CD14-positive monocyte (primary cell): ENCODE data around the gene B4GALNT4. TPM values are rescaled to one million over a fixed set of nuclear protein-coding genes. Genes with fewer than 3 reads are reported as not detected.

Source experiments
- DNase-seq, 3 donors: peaks; one replicate each; pipeline ENCODE4 v3.0.0-alpha.2; 2011 to 2022
- H2AFZ ChIP-seq: 2 replicates; pipeline ENCODE4 v1.6.0; 2012; ENCODE audit warnings: mild to moderate bottlenecking, low read depth, low read length, inconsistent platforms; ENCODE audit not compliant: insufficient read depth, poor library complexity, severe bottlenecking
- H3K27ac ChIP-seq, 2 donors: 1 replicate in 1 of 2; 2 replicates in 1 of 2; pipeline ENCODE4 v1.5.1; 2012 to 2013; ENCODE audit warnings: low read length in 2 of 2, control low read depth in 1 of 2, inconsistent platforms in 1 of 2, low read depth in 1 of 2, mild to moderate bottlenecking in 1 of 2
- H3K27me3 ChIP-seq, 2 donors: one replicate each; pipeline versions ENCODE4 v1.6.0 to v1.6.1; 2011 to 2013; ENCODE audit warnings: low read length in 2 of 2; ENCODE audit not compliant: control insufficient read depth in 2 of 2, insufficient read depth in 2 of 2
- H3K36me3 ChIP-seq, 2 donors: replicated peaks in 1 of 2; 1 replicate in 1 of 2; 2 replicates in 1 of 2; pipeline versions ENCODE4 v1.5.1 to v1.6.1; 2012 to 2013; ENCODE audit warnings: low read length in 2 of 2, control low read depth in 1 of 2, inconsistent platforms in 1 of 2, mild to moderate bottlenecking in 1 of 2; ENCODE audit not compliant: insufficient read depth in 2 of 2, control insufficient read depth in 1 of 2
- H3K4me1 ChIP-seq, 2 donors: 1 replicate in 1 of 2; 2 replicates in 1 of 2; pipeline versions ENCODE4 v1.5.1 to v1.6.1; 2012 to 2013; ENCODE audit warnings: low read length in 2 of 2, control low read depth in 1 of 2, inconsistent platforms in 1 of 2, mild to moderate bottlenecking in 1 of 2, moderate library complexity in 1 of 2; ENCODE audit not compliant: insufficient read depth in 2 of 2, control insufficient read depth in 1 of 2
- H3K4me2 ChIP-seq: replicated peaks from 2 replicates; pipeline ENCODE3; 2012; ENCODE audit warnings: low read length, moderate library complexity, mild to moderate bottlenecking; ENCODE audit not compliant: poor library complexity, severe bottlenecking; ENCODE audit errors: extremely low read depth
- H3K4me3 ChIP-seq, 3 experiments: fragments of 200-600 bp in 1 of 3; sonication (generic) in 1 of 3; replicated peaks in 1 of 3; 1 replicate in 2 of 3; 2 replicates in 1 of 3; pipeline ENCODE4 v1.5.1; 2011 to 2013; ENCODE audit warnings: low read length in 3 of 3, mild to moderate bottlenecking in 3 of 3, control low read depth in 2 of 3, low read depth in 2 of 3, inconsistent platforms in 1 of 3, moderate library complexity in 1 of 3
- H3K79me2 ChIP-seq: 2 replicates; pipeline ENCODE4 v1.6.0; 2012; ENCODE audit warnings: mild to moderate bottlenecking, control low read depth, inconsistent platforms, low read length, moderate library complexity; ENCODE audit not compliant: insufficient read depth
- H3K9ac ChIP-seq: 2 replicates; pipeline ENCODE4 v1.6.0; 2017; ENCODE audit warnings: low read length, mild to moderate bottlenecking; ENCODE audit not compliant: insufficient read depth, poor library complexity, severe bottlenecking
- H3K9me3 ChIP-seq, 2 donors: replicated peaks in 1 of 2; 1 replicate in 1 of 2; 2 replicates in 1 of 2; pipeline versions ENCODE4 v1.5.1 to v1.6.1; 2012 to 2013; ENCODE audit warnings: low read length in 2 of 2, control low read depth in 1 of 2; ENCODE audit not compliant: control insufficient read depth in 1 of 2, insufficient read depth in 1 of 2
- H4K20me1 ChIP-seq: 2 replicates; pipeline ENCODE4 v1.6.0; 2012; ENCODE audit warnings: mild to moderate bottlenecking, low read length, control low read depth, moderate library complexity; ENCODE audit not compliant: insufficient read depth
- H3K27ac Mint-ChIP-seq, 7 donors: one replicate each; pipeline ENCODE4 v1.8.0; 2020; ENCODE audit warnings: mild to moderate bottlenecking in 7 of 7, mixed read lengths in 7 of 7, moderate library complexity in 6 of 7, inconsistent platforms in 2 of 7
- H3K27me3 Mint-ChIP-seq, 3 donors: one replicate each; pipeline ENCODE4 v1.8.0; 2021 to 2022; ENCODE audit warnings: low read depth in 3 of 3, mild to moderate bottlenecking in 3 of 3, mixed read lengths in 3 of 3, moderate library complexity in 3 of 3, inconsistent platforms in 1 of 3
- H3K36me3 Mint-ChIP-seq, 2 donors: one replicate each; pipeline ENCODE4 v1.8.0; 2020; ENCODE audit warnings: mixed read lengths in 2 of 2, inconsistent platforms in 1 of 2, mild to moderate bottlenecking in 1 of 2
- H3K4me1 Mint-ChIP-seq: one replicate; pipeline ENCODE4 v1.8.0; 2020; ENCODE audit warnings: mild to moderate bottlenecking, mixed read lengths
- H3K4me3 Mint-ChIP-seq, 2 donors: one replicate each; pipeline ENCODE4 v1.8.0; 2020; ENCODE audit warnings: mild to moderate bottlenecking in 2 of 2, mixed read lengths in 2 of 2, moderate library complexity in 1 of 2
- H3K9me3 Mint-ChIP-seq, 7 donors: one replicate each; pipeline ENCODE4 v1.8.0; 2020 to 2022; ENCODE audit warnings: mixed read lengths in 7 of 7, mild to moderate bottlenecking in 6 of 7, moderate library complexity in 6 of 7, inconsistent platforms in 2 of 7
- WGBS: methylation state at CpG from one replicate; pipeline ENCODE4 v1.1.5; 2013; ENCODE audit warnings: missing lambda C conversion rate; ENCODE audit not compliant: insufficient coverage; 5-methylcytosine and 5-hydroxymethylcytosine counted together
- intact Hi-C, 2 donors: fragments of 100-400 bp; cut with micrococcal nuclease; formaldehyde crosslinking; loops; one replicate each; pipeline versions ENCODE4 v1.15.0 to v1.15.1; 2023
- polyA plus RNA-seq, 3 donors: library from polyadenylated mRNA; depleted of rRNA in 1 of 3; unstranded in 2 of 3; stranded (reverse) in 1 of 3; fragments of 300-500 nt in 2 of 3; fragments of >200 nt in 1 of 3; fragmentation: Illumina TruSeq in 2 of 3; gene quantifications; 1 replicate in 2 of 3; 2 replicates in 1 of 3; pipeline ENCODE4 v1.2.3, GENCODE V29; 2012 to 2021
- TF ChIP-seq, protein P1 (sequence below): fragments of 200-600 bp; IDR thresholded peaks from one replicate; pipeline ENCODE4 v1.8.0; 2022; ENCODE audit warnings: antibody characterized with exemption, mild to moderate bottlenecking

The B4GALNT4 gene
- polyA plus RNA-seq, 3 donors: not detected

DNA sequence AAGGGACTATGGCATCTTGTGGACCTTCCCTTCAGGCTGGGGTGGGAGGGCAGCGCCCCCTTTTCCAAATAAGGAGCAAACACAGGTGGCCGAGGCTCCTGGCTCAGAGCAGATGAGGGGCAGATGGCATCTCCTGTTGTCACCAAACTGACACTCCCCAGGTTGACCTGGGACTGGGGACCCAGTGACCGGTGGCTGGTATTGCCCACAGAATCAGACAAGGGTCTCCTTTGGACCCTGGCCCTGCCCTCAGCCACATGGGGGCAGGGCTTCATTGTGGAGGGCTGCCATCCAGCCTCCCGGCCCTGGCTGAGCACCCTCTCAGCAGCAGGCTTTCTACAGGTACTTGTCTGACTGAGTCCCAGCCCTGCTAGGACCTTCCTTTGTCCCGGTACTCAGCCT is 46.3 kb downstream of the B4GALNT4 start:
- H3K27ac ChIP-seq: peak overlapping the region; percentile 53 to 90
- Mint-ChIP-seq H3K27me3 (peaks cover under 1 to 19% (median 11%) of the 10 kb centered on the region in 3 donors), H3K4me1 (peaks cover 45% of the 10 kb centered on the region), H3K4me3 (peak overlapping the region; percentile 89 to 97), H3K9me3 (no peaks in the 10 kb centered on the region), H3K27ac (peak overlapping the region; percentile 86 to 93 (median 90)), H3K36me3 (no peaks in the 10 kb centered on the region)
- H3K4me2 ChIP-seq: peak overlapping the region; percentile 96
- peaks cover 11% of the 10 kb centered on the region for H4K20me1 ChIP-seq
- H3K4me3 ChIP-seq: peak overlapping the region; percentile 41 to 96 (median 79)
- intact Hi-C loops: loop anchor here in 1 of 2 donors (2.0 kb wide), 1 partner anchor 35 kb away; the partner anchor contains the start of gene PTDSS2
- WGBS: 36% methylated on average over 3 of the region's 5 CpGs
- H3K4me1 ChIP-seq: peaks cover 41 to 54% of the 10 kb centered on the region in 2 donors
- H3K79me2 ChIP-seq: peaks cover 38% of the 10 kb centered on the region
- peak overlapping the region; percentile 77 for H3K9ac ChIP-seq
- peak overlapping the region; percentile 83 for H2AFZ ChIP-seq
- TF ChIP-seq, protein P1, sequence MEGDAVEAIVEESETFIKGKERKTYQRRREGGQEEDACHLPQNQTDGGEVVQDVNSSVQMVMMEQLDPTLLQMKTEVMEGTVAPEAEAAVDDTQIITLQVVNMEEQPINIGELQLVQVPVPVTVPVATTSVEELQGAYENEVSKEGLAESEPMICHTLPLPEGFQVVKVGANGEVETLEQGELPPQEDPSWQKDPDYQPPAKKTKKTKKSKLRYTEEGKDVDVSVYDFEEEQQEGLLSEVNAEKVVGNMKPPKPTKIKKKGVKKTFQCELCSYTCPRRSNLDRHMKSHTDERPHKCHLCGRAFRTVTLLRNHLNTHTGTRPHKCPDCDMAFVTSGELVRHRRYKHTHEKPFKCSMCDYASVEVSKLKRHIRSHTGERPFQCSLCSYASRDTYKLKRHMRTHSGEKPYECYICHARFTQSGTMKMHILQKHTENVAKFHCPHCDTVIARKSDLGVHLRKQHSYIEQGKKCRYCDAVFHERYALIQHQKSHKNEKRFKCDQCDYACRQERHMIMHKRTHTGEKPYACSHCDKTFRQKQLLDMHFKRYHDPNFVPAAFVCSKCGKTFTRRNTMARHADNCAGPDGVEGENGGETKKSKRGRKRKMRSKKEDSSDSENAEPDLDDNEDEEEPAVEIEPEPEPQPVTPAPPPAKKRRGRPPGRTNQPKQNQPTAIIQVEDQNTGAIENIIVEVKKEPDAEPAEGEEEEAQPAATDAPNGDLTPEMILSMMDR: no peak
- H3K36me3 ChIP-seq: no peaks in the 10 kb centered on the region
- H3K9me3 ChIP-seq: no peaks in the 10 kb centered on the region
- H3K27me3 ChIP-seq: no peaks in the 10 kb centered on the region
- DNase-seq: no peak

DNA sequence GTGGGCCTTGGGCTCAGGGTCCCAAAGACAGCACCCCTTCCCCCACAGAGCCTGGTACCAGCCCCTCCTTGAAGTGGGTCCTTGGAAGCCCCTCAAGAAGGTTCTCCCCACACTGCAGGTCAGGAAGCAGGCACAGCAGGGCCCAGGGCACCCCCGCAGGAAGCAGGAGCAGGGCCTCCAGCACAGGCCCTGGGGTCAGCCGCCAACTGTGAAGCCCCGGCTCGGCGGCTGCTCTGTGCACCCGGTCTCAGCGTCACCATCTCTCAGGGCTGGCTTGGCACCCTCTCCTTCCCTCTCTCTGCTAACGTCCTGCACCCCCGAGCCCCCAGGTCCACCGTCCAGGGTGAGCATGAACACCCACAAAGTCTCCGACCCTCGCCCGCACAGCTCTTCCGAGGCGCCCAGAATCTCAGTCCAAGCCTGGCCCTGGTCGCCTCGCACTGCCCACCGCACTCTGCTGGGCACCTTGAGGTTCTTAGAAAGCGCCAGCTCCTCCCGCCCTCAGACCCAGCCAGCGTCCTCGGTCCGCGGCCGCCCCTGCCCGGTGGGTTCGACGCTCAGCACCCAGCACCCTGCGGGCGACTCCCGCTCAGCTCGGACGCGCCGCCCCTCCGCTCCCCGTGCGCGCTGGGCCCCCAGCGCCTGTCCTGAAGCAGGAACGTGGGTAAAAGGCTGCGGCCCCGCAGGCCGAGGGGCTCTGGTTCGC is 46.9 kb downstream of the B4GALNT4 start:
- peak overlapping the region; percentile 83 for H2AFZ ChIP-seq
- peaks cover 45% of the 10 kb centered on the region for H3K4me1 Mint-ChIP-seq
- no peak for DNase-seq

More for the DNA sequence above, 46.9 kb downstream of the B4GALNT4 start:
- Mint-ChIP-seq H3K27me3 (peaks cover 5 to 22% (median 11%) of the 10 kb centered on the region in 3 donors), H3K9me3 (no peaks in the 10 kb centered on the region), H3K27ac (peak overlapping the region; percentile 86 to 93 (median 90)), H3K4me3 (peak overlapping the region; percentile 89 to 97), H3K36me3 (no peaks in the 10 kb centered on the region)
- Histone ChIP-seq H3K9me3 (no peaks in the 10 kb centered on the region), H3K4me1 (peaks cover 41 to 54% of the 10 kb centered on the region in 2 donors), H3K27me3 (no peaks in the 10 kb centered on the region), H3K4me2 (peak overlapping the region; percentile 96), H3K27ac (peak overlapping the region; percentile 53 to 90), H4K20me1 (peaks cover 11% of the 10 kb centered on the region), H3K79me2 (peaks cover 38% of the 10 kb centered on the region), H3K9ac (peak overlapping the region; percentile 77), H3K4me3 (peak overlapping the region; percentile 41 to 96 (median 79)), H3K36me3 (no peaks in the 10 kb centered on the region)
- intact Hi-C loops: loop anchor here in 1 of 2 donors (2.0 kb wide), 1 partner anchor 35 kb away; the partner anchor contains the start of gene PTDSS2
- TF ChIP-seq, protein P1: no peak
- WGBS: 3% methylated on average over 45 of the region's 45 CpGs
